Fibroblast of lung (primary cell): ENCODE data around the gene LASP1NB.
"Not testable (repeated sequence)": the region's sequence is repeated elsewhere in the genome, so short reads cannot be mapped to it uniquely, and the experiment has no call there.

ENCODE experiments used
- DNase-seq, 2 donors: peaks; one replicate each; pipeline versions ENCODE4 v3.0.0 to v3.0.0-alpha.2; 2010; ENCODE audit warnings: low read depth in 2 of 2
- H2AFZ ChIP-seq: 2 replicates; pipeline ENCODE4 v1.5.1; 2012; ENCODE audit warnings: low read length, control low read depth, inconsistent platforms
- H3K27ac ChIP-seq: 2 replicates; pipeline ENCODE4 v1.5.1; 2011; ENCODE audit warnings: low read length, control low read depth; ENCODE audit not compliant: insufficient read depth
- H3K27me3 ChIP-seq: 2 replicates; pipeline ENCODE4 v1.5.1; 2011; ENCODE audit warnings: mild to moderate bottlenecking, low read length; ENCODE audit not compliant: control insufficient read depth, insufficient read depth
- H3K36me3 ChIP-seq: 2 replicates; pipeline ENCODE4 v1.5.1; 2011; ENCODE audit warnings: low read length; ENCODE audit not compliant: control insufficient read depth, insufficient read depth
- H3K4me1 ChIP-seq: 2 replicates; pipeline ENCODE4 v1.5.1; 2011; ENCODE audit warnings: low read length; ENCODE audit not compliant: control insufficient read depth, insufficient read depth; ENCODE audit errors: extremely low read depth
- H3K4me2 ChIP-seq: 2 replicates; pipeline ENCODE4 v1.5.1; 2011; ENCODE audit warnings: low read length, control low read depth; ENCODE audit not compliant: insufficient read depth; ENCODE audit errors: extremely low read depth
- H3K4me3 ChIP-seq, 4 experiments: fragments of 200-600 bp in 1 of 4; sonication (generic) in 1 of 4; replicated peaks in 1 of 4; 2 replicates each; pipeline ENCODE4 v1.5.1; 2011 to 2016; ENCODE audit warnings: low read length in 4 of 4, low read depth in 3 of 4, mild to moderate bottlenecking in 3 of 4, control low read depth in 2 of 4, inconsistent platforms in 1 of 4, mixed read lengths in 1 of 4; ENCODE audit not compliant: insufficient read depth in 1 of 4; ENCODE audit errors: control extremely low read depth in 1 of 4
- H3K79me2 ChIP-seq: 2 replicates; pipeline ENCODE4 v1.5.1; 2012; ENCODE audit warnings: mild to moderate bottlenecking, low read length, inconsistent platforms; ENCODE audit not compliant: control insufficient read depth, insufficient read depth
- H3K9ac ChIP-seq: 2 replicates; pipeline ENCODE4 v1.5.1; 2011; ENCODE audit warnings: mild to moderate bottlenecking, low read length, control low read depth; ENCODE audit not compliant: insufficient read depth
- H3K9me3 ChIP-seq: 2 replicates; pipeline ENCODE4 v1.5.1; 2012; ENCODE audit warnings: low read depth, low read length; ENCODE audit not compliant: control insufficient read depth, insufficient read depth
- H4K20me1 ChIP-seq: 2 replicates; pipeline ENCODE4 v1.5.1; 2011; ENCODE audit warnings: low read length; ENCODE audit not compliant: control insufficient read depth, insufficient read depth; ENCODE audit errors: extremely low read depth
- CTCF ChIP-seq, 2 donors: IDR thresholded peaks in 1 of 2; conservative IDR thresholded peaks in 1 of 2; 1 replicate in 1 of 2; 2 replicates in 1 of 2; pipeline ENCODE4 v1.5.1; 2011 to 2012; ENCODE audit warnings: low read length in 2 of 2, control low read depth in 1 of 2, inconsistent platforms in 1 of 2, low read depth in 1 of 2, mild to moderate bottlenecking in 1 of 2
- EZH2 ChIP-seq: IDR thresholded peaks from 2 replicates; pipeline ENCODE4 v1.5.1; 2012; ENCODE audit warnings: low read length, control low read depth, mild to moderate bottlenecking; ENCODE audit errors: missing control alignments

LASP1NB gene

GRCh38 chr17:38943607-38944006 lies 18.2 kb downstream of the LASP1NB start:
- no peak overlapping the region for H2AFZ ChIP-seq
- no peak overlapping the region for H3K4me2 ChIP-seq
- no peaks in the 10 kb centered on the region for H4K20me1 ChIP-seq
- H3K36me3 ChIP-seq, result no peaks in the 10 kb centered on the region
- H3K9me3 ChIP-seq, result no peaks in the 10 kb centered on the region
- H3K79me2 ChIP-seq, result no peaks in the 10 kb centered on the region
- no peak overlapping the region for H3K4me3 ChIP-seq
- no peaks in the 10 kb centered on the region for H3K27me3 ChIP-seq
- H3K9ac ChIP-seq, result no peak overlapping the region
- H3K4me1 ChIP-seq, result no peaks in the 10 kb centered on the region
- no peak overlapping the region for H3K27ac ChIP-seq
- TF ChIP-seq CTCF (conservative IDR thresholded peaks at IDR 0.05 in 1 of 2, IDR thresholded peaks at IDR 0.05 in 1 of 2; ENCODE audit: low read depth in 1 of 2, low read length in 2 of 2) (no peak), EZH2 (no peak)
- peak in 1 of 2 donors; percentile 11 for DNase-seq

- Histone ChIP-seq H3K4me2 (no peak overlapping the region), H3K4me3 (no peak overlapping the region), H3K9ac (no peak overlapping the region), H2AFZ (no peak overlapping the region), H3K4me1 (no peaks in the 10 kb centered on the region), H4K20me1 (no peaks in the 10 kb centered on the region), H3K36me3 (no peaks in the 10 kb centered on the region), H3K27me3 (no peaks in the 10 kb centered on the region), H3K9me3 (no peaks in the 10 kb centered on the region), H3K79me2 (no peaks in the 10 kb centered on the region), H3K27ac (no peak overlapping the region)
- no peak for TF ChIP-seq CTCF (conservative IDR thresholded peaks at IDR 0.05 in 1 of 2, IDR thresholded peaks at IDR 0.05 in 1 of 2; ENCODE audit: low read depth in 1 of 2, low read length in 2 of 2)
- no peak for TF ChIP-seq EZH2
- no peak for DNase-seq
Observed at GRCh38 chr17:38947189-38947588, 21.8 kb downstream of the LASP1NB start.

GRCh38 chr17:38953800-38954199 lies 28.4 kb downstream of the LASP1NB start:
- H3K9ac ChIP-seq, H3K4me3 ChIP-seq, H3K4me2 ChIP-seq, H3K36me3 ChIP-seq, DNase-seq, H4K20me1 ChIP-seq, H3K9me3 ChIP-seq, H3K27me3 ChIP-seq, H3K79me2 ChIP-seq, H2AFZ ChIP-seq, H3K27ac ChIP-seq, H3K4me1 ChIP-seq: not testable (repeated sequence)
